PC-3 (cell line): Measurements from ENCODE around the gene NFE2.

Experiments used
- CTCF ChIP-seq: fragments of 300-600 bp; sonication (generic); conservative IDR thresholded peaks from 2 replicates; pipeline ENCODE4 v1.5.1; 2017; ENCODE audit warnings: antibody characterized with exemption, low read depth, mild to moderate bottlenecking, low read length
- EZH2 ChIP-seq: fragments of 300-600 bp; sonication (generic); IDR thresholded peaks from one replicate; pipeline ENCODE4 v1.6.1; 2017; ENCODE audit warnings: antibody characterized with exemption, mild to moderate bottlenecking, low read length; ENCODE audit not compliant: unreplicated experiment

GRCh38 chr12:54277823-54278276, 23.0 kb downstream of the NFE2 start:
- TF ChIP-seq CTCF (no peak), EZH2 (no peak)
